HepG2 (cell line): ENCODE data around the gene ZNF665. TPM values are rescaled to one million over a fixed set of nuclear protein-coding genes. Genes with fewer than 3 reads are reported as not detected.
A peak's percentile ranks its signal among the peaks of the same experiment; 100 is the strongest.

ENCODE experiments used
- ATAC-seq: fragments of 200-7000 bp; cut with Tn5 transposase; 3 replicates; pipeline ENCODE4 v1.9.1; 2020; ENCODE audit warnings: mild to moderate bottlenecking, moderate library complexity
- BruUV-seq: library from RNA; stranded (reverse); fragments of 400-500 nt; replicated peaks from 2 replicates; lab custom pipeline; 2021; lab: Mats Ljungman, UMichigan
- CTCF ChIA-PET: fragments of 300-600 bp; formaldehyde crosslinking; extraction: SDS; loops from one replicate; lab custom pipeline; 2021; ENCODE audit warnings: low total read pairs, inconsistent platforms, low intra/inter-chr PET ratio; lab: Yijun Ruan, JAX
- POLR2A ChIA-PET: fragments of 350-600 bp; sonication (Branson Sonifier 250); formaldehyde crosslinking; loops from one replicate; lab custom pipeline; 2020; ENCODE audit warnings: antibody characterized with exemption, inconsistent platforms; lab: Yijun Ruan, JAX
- DNase-seq: peaks from one replicate; pipeline ENCODE4 v3.0.0-alpha.2; 2015; ENCODE audit warnings: low spot score
- FAIRE-seq: peaks from 3 replicates; lab custom pipeline; 2011; peaks lifted over from hg19 to GRCh38; lab: Jason Lieb, UNC
- H2AFZ ChIP-seq: one replicate; pipeline ENCODE4 v1.6.1; 2011; ENCODE audit warnings: low read length, inconsistent platforms
- H3K27ac ChIP-seq: fragments of 300-600 bp; 3 replicates; pipeline ENCODE4 v1.8.0; 2011; ENCODE audit warnings: mixed run types, mild to moderate bottlenecking, mixed read lengths, low read length, inconsistent platforms; ENCODE audit not compliant: insufficient read depth; ENCODE audit errors: extremely low read length
- H3K27me3 ChIP-seq, 2 experiments: fragments of 200-600 bp in 1 of 2; 2 replicates in 1 of 2; 3 replicates in 1 of 2; pipeline versions ENCODE4 v1.6.0 to v1.8.0; 2011; ENCODE audit warnings: low read length in 2 of 2, mild to moderate bottlenecking in 2 of 2, moderate library complexity in 2 of 2, inconsistent platforms in 1 of 2; ENCODE audit not compliant: insufficient read depth in 2 of 2, control insufficient read depth in 1 of 2
- H3K36me3 ChIP-seq, 2 experiments: fragments of 200-600 bp in 1 of 2; replicated peaks in 1 of 2; 2 replicates in 1 of 2; 3 replicates in 1 of 2; pipeline versions ENCODE4 v1.5.1 to v1.8.0; 2011; ENCODE audit warnings: low read length in 2 of 2, inconsistent platforms in 1 of 2; ENCODE audit not compliant: insufficient read depth in 2 of 2, control insufficient read depth in 1 of 2
- H3K4me1 ChIP-seq: 2 replicates; pipeline ENCODE4 v1.5.1; 2012; ENCODE audit warnings: low read length, inconsistent platforms; ENCODE audit not compliant: insufficient read depth
- H3K4me2 ChIP-seq: 2 replicates; pipeline ENCODE4 v1.6.0; 2011; ENCODE audit warnings: low read depth, low read length, inconsistent platforms
- H3K4me3 ChIP-seq, 3 experiments: fragments of 200-600 bp in 1 of 3; sonication (generic), shearing (Covaris generic) in 1 of 3; replicated peaks in 1 of 3; 2 replicates each; pipeline ENCODE4 v1.5.1; 2011 to 2016; ENCODE audit warnings: low read length in 3 of 3, inconsistent platforms in 2 of 3, low read depth in 2 of 3, mild to moderate bottlenecking in 2 of 3, control low read depth in 1 of 3, mixed read lengths in 1 of 3; ENCODE audit not compliant: insufficient read depth in 1 of 3
- H3K79me2 ChIP-seq: one replicate; pipeline ENCODE4 v1.6.1; 2011; ENCODE audit warnings: low read length, inconsistent platforms; ENCODE audit not compliant: insufficient read depth
- H3K9ac ChIP-seq: 2 replicates; pipeline ENCODE4 v1.6.0; 2011; ENCODE audit warnings: mild to moderate bottlenecking, low read depth, low read length, inconsistent platforms; ENCODE audit not compliant: insufficient read depth
- H3K9me3 ChIP-seq: 2 replicates; pipeline ENCODE4 v1.5.1; 2012; ENCODE audit warnings: mild to moderate bottlenecking, low read length
- H4K20me1 ChIP-seq: 2 replicates; pipeline ENCODE4 v1.6.0; 2011; ENCODE audit warnings: inconsistent platforms, mild to moderate bottlenecking, low read length, moderate library complexity; ENCODE audit not compliant: insufficient read depth
- MIER3 ChIP-seq: IDR thresholded peaks from 2 replicates; pipeline ENCODE4 v1.6.1; 2016; ENCODE audit warnings: missing compliant biosample characterization, borderline replicate concordance
- PLRG1 ChIP-seq: fragments of 450-650 bp; conservative IDR thresholded peaks from 2 replicates; pipeline ENCODE4 v1.6.1; 2016
- RELA ChIP-seq: sonication (generic); formaldehyde crosslinking; IDR thresholded peaks from 2 replicates; pipeline ENCODE4 v1.4.0; 2020; ENCODE audit warnings: missing genetic modification reagents
- SP140L ChIP-seq: sonication (generic); formaldehyde crosslinking; IDR thresholded peaks from 2 replicates; pipeline ENCODE4 v1.4.0; 2020; ENCODE audit warnings: missing genetic modification reagents, borderline replicate concordance
- SPEN ChIP-seq: sonication (generic); formaldehyde crosslinking; IDR thresholded peaks from 2 replicates; pipeline ENCODE4 v1.5.1; 2020; ENCODE audit warnings: low read depth, mild to moderate bottlenecking, missing genetic modification reagents
- TFDP2 ChIP-seq: sonication (generic); formaldehyde crosslinking; IDR thresholded peaks from 2 replicates; pipeline ENCODE4 v1.4.0; 2020; ENCODE audit warnings: missing genetic modification reagents
- YEATS4 ChIP-seq: sonication (generic); formaldehyde crosslinking; IDR thresholded peaks from 2 replicates; pipeline ENCODE4 v1.4.0; 2020; ENCODE audit warnings: missing genetic modification reagents, borderline replicate concordance
- ZBTB33 ChIP-seq: sonication (generic); formaldehyde crosslinking; IDR thresholded peaks from 2 replicates; pipeline ENCODE4 v1.4.0; 2020; ENCODE audit warnings: missing genetic modification reagents
- ZNF407 ChIP-seq: sonication (generic); formaldehyde crosslinking; IDR thresholded peaks from one replicate; pipeline ENCODE4 v1.5.1; 2020; ENCODE audit warnings: mild to moderate bottlenecking, missing genetic modification reagents; ENCODE audit errors: not compliant biosample characterization
- WGBS: methylation state at CpG from one replicate; pipeline ENCODE4 v1.1.6; 2017; ENCODE audit warnings: low lambda C conversion rate; 5-methylcytosine and 5-hydroxymethylcytosine counted together
- in situ Hi-C: cut with HindIII; loops from 2 replicates; pipeline ENCODE4 v1.10.0; 2017; ENCODE audit warnings: low pct_unique_long_range_greater_than_20kb; ENCODE audit not compliant: extremely low pct_ligation_motif_present
- intact Hi-C: fragments of 100-400 bp; cut with micrococcal nuclease; formaldehyde crosslinking; loops from one replicate; pipeline ENCODE4 v1.10.0; 2022; ENCODE audit not compliant: unreplicated experiment
- polyA plus RNA-seq, 8 experiments: library from polyadenylated mRNA; depleted of rRNA in 3 of 8; stranded (reverse) in 7 of 8; unstranded in 1 of 8; fragments of >200 nt; fragmentation: Illumina TruSeq in 4 of 8; extraction: Trizol in 4 of 8; gene quantifications; 2 replicates each; pipeline versions ENCODE4 v1.2.1 to v1.2.3, GENCODE V29; 2011 to 2016; ENCODE audit warnings: low read depth in 4 of 8, missing spikeins in 1 of 8, mixed read lengths in 1 of 8; ENCODE audit not compliant: insufficient read depth in 1 of 8
- total RNA-seq, 5 experiments: library from RNA; depleted of rRNA; stranded (reverse); fragments of >200 nt; fragmentation: Illumina TruSeq; extraction: Trizol; gene quantifications; 2 replicates each; pipeline ENCODE4 v1.2.3, GENCODE V29; 2016; ENCODE audit warnings: low read depth in 1 of 5
- TF ChIP-seq, protein P1 (sequence below): sonication (generic); formaldehyde crosslinking; IDR thresholded peaks from 2 replicates; pipeline ENCODE4 v1.5.0; 2020; ENCODE audit warnings: missing genetic modification reagents

The ZNF665 gene
- total and polyA plus RNA-seq, 2 of the 13 experiments (the other 11 are each of a cell fraction or from before 2014, with no cell fraction given), result 0.45 to 0.49 TPM

DNA sequence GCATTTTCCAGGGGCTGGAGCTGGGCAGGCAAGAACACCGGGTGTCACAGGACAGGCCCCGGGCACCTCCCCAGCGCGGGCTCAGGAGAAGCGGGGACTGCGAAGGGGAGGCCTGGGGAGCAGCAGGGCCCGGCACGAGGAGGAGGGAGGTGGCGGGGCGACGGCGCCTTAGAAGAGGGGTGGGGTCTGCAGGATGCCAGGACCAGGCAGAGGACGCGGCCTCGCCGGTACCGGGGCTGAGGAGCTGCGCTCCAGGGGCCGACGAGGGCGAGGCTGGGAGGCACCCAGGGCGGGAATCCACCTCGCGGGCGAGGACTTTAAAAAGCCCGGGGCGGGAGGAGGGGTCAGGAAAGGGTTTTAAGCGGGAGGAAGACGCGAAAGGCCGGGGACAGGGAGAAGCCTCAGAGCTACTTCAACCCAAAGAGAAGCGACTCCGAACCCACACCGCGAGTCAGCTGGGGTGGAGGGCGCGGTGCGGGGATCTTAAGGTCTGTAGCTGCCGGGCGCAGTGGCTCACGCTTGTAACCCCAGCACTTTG, 35.0 kb downstream of the ZNF665 start (continued):
- TF ChIP-seq ZBTB33 (peak; percentile 11; the same call in 1 of the 2 replicates), TFDP2 (CRISPR knock-in tag) (peak; percentile 38; the same call in 1 of the 2 replicates)

DNA sequence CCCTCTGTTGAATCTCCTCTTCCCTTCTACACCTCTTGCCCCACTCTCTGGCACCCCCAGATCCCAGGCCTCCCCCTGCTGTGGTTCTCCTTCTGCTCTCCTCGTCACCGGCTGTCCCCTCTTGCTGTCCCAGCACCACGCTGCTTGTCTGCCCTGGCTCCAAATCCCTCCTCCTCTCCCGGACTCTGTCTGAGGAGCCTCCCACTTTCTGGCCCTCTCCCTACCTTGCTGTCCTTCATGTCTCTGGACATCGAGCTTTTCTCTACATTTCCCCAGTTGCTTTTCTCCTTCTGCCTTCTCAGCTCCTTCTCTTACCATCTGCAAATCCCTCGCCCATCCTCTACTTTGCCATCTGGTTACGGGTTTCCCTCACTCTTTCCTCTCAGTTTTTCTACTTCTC, 35.5 kb downstream of the ZNF665 start:
- no peaks in the 10 kb centered on the region for H3K36me3 ChIP-seq
- TF ChIP-seq RELA (CRISPR knock-in tag) (no peak), SPEN (no peak), SP140L (CRISPR knock-in tag) (no peak), YEATS4 (CRISPR knock-in tag) (no peak), ZNF407 (no peak), MIER3 (CRISPR knock-in tag) (no peak), PLRG1 (no peak)
- TF ChIP-seq, protein P1, sequence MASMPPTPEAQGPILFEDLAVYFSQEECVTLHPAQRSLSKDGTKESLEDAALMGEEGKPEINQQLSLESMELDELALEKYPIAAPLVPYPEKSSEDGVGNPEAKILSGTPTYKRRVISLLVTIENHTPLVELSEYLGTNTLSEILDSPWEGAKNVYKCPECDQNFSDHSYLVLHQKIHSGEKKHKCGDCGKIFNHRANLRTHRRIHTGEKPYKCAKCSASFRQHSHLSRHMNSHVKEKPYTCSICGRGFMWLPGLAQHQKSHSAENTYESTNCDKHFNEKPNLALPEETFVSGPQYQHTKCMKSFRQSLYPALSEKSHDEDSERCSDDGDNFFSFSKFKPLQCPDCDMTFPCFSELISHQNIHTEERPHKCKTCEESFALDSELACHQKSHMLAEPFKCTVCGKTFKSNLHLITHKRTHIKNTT, result no peak

More for the DNA sequence above, 35.5 kb downstream of the ZNF665 start:
- H3K4me3 ChIP-seq, result peak overlapping the region in 2 of 3 experiments; percentile 40 to 59; a peak in 3 of 6 replicates
- FAIRE-seq, result no peak
- peak overlapping the region; percentile 61; the same call in 1 of the 2 replicates for H3K4me2 ChIP-seq
- no peak overlapping the region for H3K27ac ChIP-seq
- no peak for DNase-seq
- H3K4me1 ChIP-seq, result peaks cover 14% of the 10 kb centered on the region; the same call in 1 of the 2 replicates
- H2AFZ ChIP-seq, result no peak overlapping the region
- H3K9ac ChIP-seq, result peak overlapping the region; percentile 58; the same call in 1 of the 2 replicates
- no peaks in the 10 kb centered on the region for H3K27me3 ChIP-seq
- POLR2A ChIA-PET, result no interaction called here
- H3K79me2 ChIP-seq, result no peaks in the 10 kb centered on the region
- no TSS peak for BruUV-seq
- intact Hi-C loops (no loop called here), in situ Hi-C loops (no loop called here)
- peaks cover 28% of the 10 kb centered on the region for H3K9me3 ChIP-seq
- peak; percentile 50 for ATAC-seq
- H4K20me1 ChIP-seq, result no peaks in the 10 kb centered on the region
- WGBS, result 36% methylated on average over 7 of the region's 7 CpGs
- CTCF ChIA-PET, result no interaction called here
